Natural killer cell (primary cell): ENCODE measurements around the gene COX4I1. TPM values are rescaled to one million over a fixed set of nuclear protein-coding genes. Genes with fewer than 3 reads are reported as not detected.

Experiments used
- ATAC-seq, 3 donors: fragments of 150-1000 bp in 2 of 3; fragments of 200-7000 bp in 1 of 3; cut with Tn5 transposase; 1 replicate in 1 of 3; 2 replicates in 2 of 3; pipeline ENCODE4 v1.10.0; 2021; ENCODE audit warnings: mild to moderate bottlenecking in 2 of 3, moderate library complexity in 2 of 3
- DNase-seq, 2 donors: peaks; one replicate each; pipeline versions ENCODE4 v3.0.0 to v3.0.0-alpha.2; 2013 to 2021; ENCODE audit warnings: mixed read lengths in 1 of 2
- H3K27ac ChIP-seq: one replicate; pipeline ENCODE4 v1.5.1; 2013; ENCODE audit warnings: mild to moderate bottlenecking, low read length
- H3K27me3 ChIP-seq: one replicate; pipeline ENCODE4 v1.6.1; 2013; ENCODE audit warnings: low read length; ENCODE audit not compliant: control insufficient read depth, insufficient read depth
- H3K36me3 ChIP-seq: one replicate; pipeline ENCODE4 v1.6.1; 2013; ENCODE audit warnings: low read length; ENCODE audit not compliant: control insufficient read depth, insufficient read depth
- H3K4me1 ChIP-seq: one replicate; pipeline ENCODE4 v1.6.1; 2013; ENCODE audit warnings: low read length; ENCODE audit not compliant: control insufficient read depth, insufficient read depth
- H3K4me3 ChIP-seq: one replicate; pipeline ENCODE4 v1.5.1; 2013; ENCODE audit warnings: low read length
- H3K9me3 ChIP-seq: one replicate; pipeline ENCODE4 v1.6.1; 2013; ENCODE audit warnings: low read length; ENCODE audit not compliant: control insufficient read depth, insufficient read depth
- H3K27ac Mint-ChIP-seq, 2 donors: one replicate each; pipeline ENCODE4 v1.8.0; 2022; ENCODE audit warnings: mild to moderate bottlenecking in 2 of 2, mixed read lengths in 2 of 2, moderate library complexity in 1 of 2
- H3K27me3 Mint-ChIP-seq, 2 donors: one replicate each; pipeline ENCODE4 v1.8.0; 2022; ENCODE audit warnings: low read depth in 2 of 2, mixed read lengths in 2 of 2
- H3K36me3 Mint-ChIP-seq: one replicate; pipeline ENCODE4 v1.8.0; 2022; ENCODE audit warnings: mixed read lengths
- H3K4me1 Mint-ChIP-seq, 2 donors: one replicate each; pipeline ENCODE4 v1.8.0; 2022; ENCODE audit warnings: mixed read lengths in 2 of 2
- H3K4me3 Mint-ChIP-seq: one replicate; pipeline ENCODE4 v1.8.0; 2022; ENCODE audit warnings: mild to moderate bottlenecking, moderate library complexity, mixed read lengths
- H3K9me3 Mint-ChIP-seq, 2 donors: one replicate each; pipeline ENCODE4 v1.8.0; 2022; ENCODE audit warnings: mixed read lengths in 2 of 2
- CTCF ChIP-seq: fragments of 200-600 bp; IDR thresholded peaks from one replicate; pipeline ENCODE4 v1.8.0; 2022; ENCODE audit warnings: antibody characterized with exemption
- WGBS: methylation state at CpG from one replicate; pipeline ENCODE4 v1.1.7; 2013; ENCODE audit warnings: missing lambda C conversion rate; ENCODE audit not compliant: insufficient coverage; 5-methylcytosine and 5-hydroxymethylcytosine counted together
- intact Hi-C: fragments of 100-400 bp; cut with micrococcal nuclease; formaldehyde crosslinking; loops from one replicate; pipeline ENCODE4 v1.14.2; 2022
- total RNA-seq, 4 donors: library from RNA; stranded (reverse); fragments of 120-200 nt in 1 of 4; gene quantifications; one replicate each; pipeline versions ENCODE4 v1.2.3 to v1.2.4, GENCODE V29; 2013 to 2022

Gene COX4I1
- total RNA-seq, 3 donors from 2014 or later (not counting 1 experiment from before 2014, with no cell fraction given): 338 to 422 (median 410) TPM

- Histone ChIP-seq H3K9me3 (no peaks in the 10 kb centered on the region), H3K4me1 (peaks cover 27% of the 10 kb centered on the region), H3K4me3 (no peak overlapping the region), H3K36me3 (no peaks in the 10 kb centered on the region), H3K27me3 (no peaks in the 10 kb centered on the region), H3K27ac (no peak overlapping the region)
- H3K9me3 Mint-ChIP-seq: no peaks in the 10 kb centered on the region
- H3K36me3 Mint-ChIP-seq: no peaks in the 10 kb centered on the region
- H3K4me1 Mint-ChIP-seq: peaks cover 11 to 12% of the 10 kb centered on the region in 2 donors
- WGBS: 91% methylated on average over 10 of the region's 10 CpGs
- peaks cover 21 to 25% of the 10 kb centered on the region in 2 donors for H3K27me3 Mint-ChIP-seq
- DNase-seq: no peak
- no peak overlapping the region for H3K27ac Mint-ChIP-seq
- no peak overlapping the region for H3K4me3 Mint-ChIP-seq
- TF ChIP-seq CTCF: no peak
- ATAC-seq: no peak
- intact Hi-C loops: no loop called here
These were observed 41.3 kb downstream of the COX4I1 start for GRCh38 chr16:85840801-85841200.

GRCh38 chr16:85842435-85842834, 42.9 kb downstream of the COX4I1 start:
- Mint-ChIP-seq H3K27me3 (peaks cover 23 to 27% of the 10 kb centered on the region in 2 donors), H3K27ac (no peak overlapping the region), H3K9me3 (no peaks in the 10 kb centered on the region), H3K4me1 (peaks cover 17 to 18% of the 10 kb centered on the region in 2 donors), H3K36me3 (no peaks in the 10 kb centered on the region), H3K4me3 (no peak overlapping the region)
- Histone ChIP-seq H3K4me1 (peaks cover 27% of the 10 kb centered on the region), H3K9me3 (no peaks in the 10 kb centered on the region), H3K36me3 (no peaks in the 10 kb centered on the region), H3K27me3 (no peaks in the 10 kb centered on the region), H3K27ac (no peak overlapping the region), H3K4me3 (no peak overlapping the region)
- no peak for TF ChIP-seq CTCF
- intact Hi-C loops: no loop called here
- WGBS: 88% methylated on average over 9 of the region's 9 CpGs
- DNase-seq: no peak
- no peak for ATAC-seq

- no peak for TF ChIP-seq CTCF
- no peaks in the 10 kb centered on the region for H3K36me3 ChIP-seq
- Mint-ChIP-seq H3K4me3 (no peak overlapping the region), H3K27me3 (peaks cover 22 to 27% of the 10 kb centered on the region in 2 donors), H3K4me1 (peaks cover 21 to 22% of the 10 kb centered on the region in 2 donors), H3K27ac (no peak overlapping the region), H3K9me3 (no peaks in the 10 kb centered on the region), H3K36me3 (no peaks in the 10 kb centered on the region)
- intact Hi-C loops: no loop called here
- peaks cover 27% of the 10 kb centered on the region for H3K4me1 ChIP-seq
- ATAC-seq: no peak
- H3K4me3 ChIP-seq: no peak overlapping the region
- H3K9me3 ChIP-seq: no peaks in the 10 kb centered on the region
- H3K27ac ChIP-seq: no peak overlapping the region
- H3K27me3 ChIP-seq: no peaks in the 10 kb centered on the region
- DNase-seq: no peak
- WGBS: 98% methylated on average over 9 of the region's 9 CpGs
These were observed 43.4 kb downstream of the COX4I1 start for GRCh38 chr16:85842848-85843247.

GRCh38 chr16:85843471-85844168, 44.1 kb downstream of the COX4I1 start:
- H3K4me1 ChIP-seq: peaks cover 25% of the 10 kb centered on the region
- Mint-ChIP-seq H3K4me3 (no peak overlapping the region), H3K9me3 (no peaks in the 10 kb centered on the region), H3K4me1 (peaks cover 25 to 26% of the 10 kb centered on the region in 2 donors), H3K27me3 (peaks cover 22 to 27% of the 10 kb centered on the region in 2 donors), H3K27ac (no peak overlapping the region), H3K36me3 (no peaks in the 10 kb centered on the region)
- H3K9me3 ChIP-seq: no peaks in the 10 kb centered on the region
- 93% methylated on average over 11 of the region's 11 CpGs for WGBS
- no peaks in the 10 kb centered on the region for H3K36me3 ChIP-seq
- TF ChIP-seq CTCF: no peak
- ATAC-seq (no peak), DNase-seq (no peak)
- no peaks in the 10 kb centered on the region for H3K27me3 ChIP-seq
- H3K4me3 ChIP-seq: no peak overlapping the region
- intact Hi-C loops: no loop called here
- no peak overlapping the region for H3K27ac ChIP-seq
